ENCODE measurements around the gene AKR1C2.
"Not testable (repeated sequence)": the region's sequence is repeated elsewhere in the genome, so short reads cannot be mapped to it uniquely, and the experiment has no call there.

DNA sequence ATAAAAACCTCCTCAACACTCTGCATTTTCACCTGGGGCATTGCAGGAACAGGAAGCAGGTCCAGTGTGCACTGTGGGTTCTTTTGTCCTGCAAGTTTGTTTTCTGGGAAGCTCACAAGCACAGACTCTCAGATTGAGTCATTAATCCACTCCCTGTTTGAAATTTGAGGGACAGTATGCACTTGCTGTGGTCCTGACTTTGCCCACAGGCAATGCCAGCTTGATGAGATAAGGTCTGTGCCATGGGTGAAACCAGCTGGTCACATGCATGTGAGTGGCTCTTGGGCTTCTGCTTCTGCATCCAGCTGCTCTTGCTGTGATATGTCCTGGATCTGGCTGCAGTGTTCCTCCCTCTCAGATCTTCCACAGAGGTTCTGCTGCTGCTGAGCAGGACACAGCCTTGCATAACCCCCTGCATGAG, 21.8 kb upstream of the AKR1C2 start:
- TF ChIP-seq CTCF (IDR thresholded peaks at IDR 0.05; ENCODE audit: insufficient read depth, low read length, poor library complexity, severe bottlenecking); EZH2phosphoT487 (conservative IDR thresholded peaks at IDR 0.05; ENCODE audit: low read length): not testable (repeated sequence)
